ENCODE data around the gene TSC1.

DNA sequence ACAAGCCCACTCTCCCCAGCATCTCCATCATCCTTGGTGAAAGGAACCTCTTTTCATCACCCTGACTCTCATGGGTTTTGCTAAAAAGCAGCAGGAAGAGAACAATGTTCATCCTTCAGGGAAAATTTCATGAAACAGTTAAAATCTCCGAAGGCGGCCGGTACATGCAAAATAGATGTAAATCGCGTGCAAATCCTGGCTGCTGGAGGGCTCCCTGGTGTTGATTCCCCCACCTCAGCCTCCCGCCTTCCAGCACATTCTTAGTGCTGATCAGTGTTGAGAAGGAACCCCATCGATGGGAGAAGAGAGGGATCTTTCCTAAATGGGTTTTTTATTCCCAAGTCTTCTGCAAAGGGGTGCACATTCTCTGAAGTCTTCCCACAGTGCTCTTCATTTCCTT lies 25.4 kb upstream of the TSC1 start:
- TF ChIP-seq CTCF (conservative IDR thresholded peaks at IDR 0.05; ENCODE audit: low read length), result no peak
- no peak for TF ChIP-seq EZH2phosphoT487 (IDR thresholded peaks at IDR 0.05; ENCODE audit: borderline replicate concordance)
